DLD1 (cell line): ENCODE data around the gene DBF4.
"Not testable (repeated sequence)": the region's sequence is repeated elsewhere in the genome, so short reads cannot be mapped to it uniquely, and the experiment has no call there.

ENCODE experiments used
- in situ Hi-C: cut with HindIII; loops from 2 replicates; pipeline ENCODE4 v1.10.0; 2017; ENCODE audit warnings: low sequenced_read_pairs

The DBF4 gene

GRCh38 chr7:87876040-87876868, at the start of gene DBF4, which contains the start of gene SLC25A40:
TSS of gene DBF4 (plus strand) at chr7:87876493. CDS start at chr7:87876733, 240 bp downstream.
TSS of gene SLC25A40 (minus strand) at chr7:87876360. CDS start at chr7:87858727, 17,633 bp downstream.
- in situ Hi-C loops: no loop called here

- in situ Hi-C loops: not testable (repeated sequence)
Measured at GRCh38 chr7:87828383-87828782, 47.9 kb upstream of the DBF4 start.

- in situ Hi-C loops: no loop called here
Measured at GRCh38 chr7:87831097-87831496, 45.2 kb upstream of the DBF4 start.

GRCh38 chr7:87833130-87833529, 43.2 kb upstream of the DBF4 start:
- in situ Hi-C loops: no loop called here

GRCh38 chr7:87837597-87837996, 38.7 kb upstream of the DBF4 start:
- in situ Hi-C loops: no loop called here

GRCh38 chr7:87850836-87851593, 25.3 kb upstream of the DBF4 start:
- in situ Hi-C loops: no loop called here

- in situ Hi-C loops: no loop called here
Measured at GRCh38 chr7:87852306-87852705, 24.0 kb upstream of the DBF4 start.

- in situ Hi-C loops: no loop called here
Measured at GRCh38 chr7:87853237-87853864, 22.9 kb upstream of the DBF4 start.

- in situ Hi-C loops: no loop called here
Measured at GRCh38 chr7:87858417-87859100, 17.7 kb upstream of the DBF4 start.

GRCh38 chr7:87866089-87866488, 10.2 kb upstream of the DBF4 start:
- in situ Hi-C loops: no loop called here

- in situ Hi-C loops: not testable (repeated sequence)
Measured at GRCh38 chr7:87866533-87866932, 9.8 kb upstream of the DBF4 start.

- in situ Hi-C loops: no loop called here
Measured at GRCh38 chr7:87870471-87870870, 5.8 kb upstream of the DBF4 start.

- in situ Hi-C loops: no loop called here
Measured at GRCh38 chr7:87872346-87872745, 3.9 kb upstream of the DBF4 start.

- in situ Hi-C loops: not testable (repeated sequence)
Measured at GRCh38 chr7:87873328-87873727, 3.0 kb upstream of the DBF4 start.

- in situ Hi-C loops: no loop called here
Measured at GRCh38 chr7:87874066-87874465, 2.2 kb upstream of the DBF4 start.

- in situ Hi-C loops: no loop called here
Measured at GRCh38 chr7:87875151-87876039, 898 bp upstream of the DBF4 start.

- in situ Hi-C loops: no loop called here
Measured at GRCh38 chr7:87876869-87877234, 559 bp downstream of the DBF4 start.

GRCh38 chr7:87877366-87878040, 1.2 kb downstream of the DBF4 start:
- in situ Hi-C loops: no loop called here

GRCh38 chr7:87878208-87878735, 2.0 kb downstream of the DBF4 start:
- in situ Hi-C loops: no loop called here
